GM06990 (cell line): ENCODE measurements around the gene NAGS.

Source experiments
- DNase-seq: peaks from one replicate; pipeline ENCODE4 v3.0.0-alpha.2; 2011; ENCODE audit not compliant: insufficient read length; ENCODE audit errors: extremely low read depth
- H3K27me3 ChIP-seq: replicated peaks from 2 replicates; pipeline ENCODE4 v1.6.0; 2011; ENCODE audit warnings: low read length; ENCODE audit not compliant: control insufficient read depth, insufficient read depth
- H3K36me3 ChIP-seq: 2 replicates; pipeline ENCODE4 v1.5.1; 2011; ENCODE audit warnings: low read length; ENCODE audit not compliant: control insufficient read depth, insufficient read depth
- H3K4me3 ChIP-seq: replicated peaks from 2 replicates; pipeline ENCODE4 v1.5.1; 2011; ENCODE audit warnings: low read depth, mild to moderate bottlenecking, control low read depth, low read length
- TF ChIP-seq, protein P1 (sequence below): IDR thresholded peaks from 2 replicates; pipeline ENCODE4 v1.5.1; 2011; ENCODE audit warnings: low read length, control low read depth, mild to moderate bottlenecking, inconsistent platforms; ENCODE audit not compliant: insufficient read depth, poor library complexity, severe bottlenecking

NAGS gene

GRCh38 chr17:43998552-43998951, 5.9 kb upstream of the NAGS start:
- Histone ChIP-seq H3K4me3 (no peak overlapping the region), H3K27me3 (peaks cover 3% of the 10 kb centered on the region), H3K36me3 (no peaks in the 10 kb centered on the region)
- no peak for DNase-seq
- TF ChIP-seq, protein P1, sequence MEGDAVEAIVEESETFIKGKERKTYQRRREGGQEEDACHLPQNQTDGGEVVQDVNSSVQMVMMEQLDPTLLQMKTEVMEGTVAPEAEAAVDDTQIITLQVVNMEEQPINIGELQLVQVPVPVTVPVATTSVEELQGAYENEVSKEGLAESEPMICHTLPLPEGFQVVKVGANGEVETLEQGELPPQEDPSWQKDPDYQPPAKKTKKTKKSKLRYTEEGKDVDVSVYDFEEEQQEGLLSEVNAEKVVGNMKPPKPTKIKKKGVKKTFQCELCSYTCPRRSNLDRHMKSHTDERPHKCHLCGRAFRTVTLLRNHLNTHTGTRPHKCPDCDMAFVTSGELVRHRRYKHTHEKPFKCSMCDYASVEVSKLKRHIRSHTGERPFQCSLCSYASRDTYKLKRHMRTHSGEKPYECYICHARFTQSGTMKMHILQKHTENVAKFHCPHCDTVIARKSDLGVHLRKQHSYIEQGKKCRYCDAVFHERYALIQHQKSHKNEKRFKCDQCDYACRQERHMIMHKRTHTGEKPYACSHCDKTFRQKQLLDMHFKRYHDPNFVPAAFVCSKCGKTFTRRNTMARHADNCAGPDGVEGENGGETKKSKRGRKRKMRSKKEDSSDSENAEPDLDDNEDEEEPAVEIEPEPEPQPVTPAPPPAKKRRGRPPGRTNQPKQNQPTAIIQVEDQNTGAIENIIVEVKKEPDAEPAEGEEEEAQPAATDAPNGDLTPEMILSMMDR, result no peak

GRCh38 chr17:43999024-43999423, 5.4 kb upstream of the NAGS start:
- Histone ChIP-seq H3K27me3 (peaks cover 3% of the 10 kb centered on the region), H3K4me3 (no peak overlapping the region), H3K36me3 (no peaks in the 10 kb centered on the region)
- TF ChIP-seq, protein P1, result no peak
- DNase-seq, result no peak

- no peak overlapping the region for H3K4me3 ChIP-seq
- DNase-seq, result no peak
- TF ChIP-seq, protein P1, result no peak
- peaks cover 4% of the 10 kb centered on the region for H3K27me3 ChIP-seq
- no peaks in the 10 kb centered on the region for H3K36me3 ChIP-seq
Measured at GRCh38 chr17:44000141-44000860, 4.1 kb upstream of the NAGS start.

- TF ChIP-seq, protein P1, result no peak
- no peaks in the 10 kb centered on the region for H3K36me3 ChIP-seq
- DNase-seq, result no peak
- peaks cover 4% of the 10 kb centered on the region for H3K27me3 ChIP-seq
- no peak overlapping the region for H3K4me3 ChIP-seq
Measured at GRCh38 chr17:44000871-44001460, 3.5 kb upstream of the NAGS start.

GRCh38 chr17:44001461-44001920, 2.9 kb upstream of the NAGS start:
- TF ChIP-seq, protein P1, result no peak
- no peaks in the 10 kb centered on the region for H3K36me3 ChIP-seq
- H3K27me3 ChIP-seq, result peaks cover 3% of the 10 kb centered on the region
- no peak for DNase-seq
- no peak overlapping the region for H3K4me3 ChIP-seq
